Measurements from ENCODE around the gene FRMD4A.
"Not testable (repeated sequence)": the region's sequence is repeated elsewhere in the genome, so short reads cannot be mapped to it uniquely, and the experiment has no call there.

The FRMD4A gene

GRCh38 chr10:14235566-14236195 is 95.0 kb downstream of the FRMD4A start:
- DNase-seq = no peak

GRCh38 chr10:14233566-14233965 is 97.2 kb downstream of the FRMD4A start:
- DNase-seq = no peak

- DNase-seq = not testable (repeated sequence)
These were observed 101.9 kb downstream of the FRMD4A start for GRCh38 chr10:14228798-14229197.

- DNase-seq = no peak
These were observed 105.3 kb downstream of the FRMD4A start for GRCh38 chr10:14225379-14225778.

DNA sequence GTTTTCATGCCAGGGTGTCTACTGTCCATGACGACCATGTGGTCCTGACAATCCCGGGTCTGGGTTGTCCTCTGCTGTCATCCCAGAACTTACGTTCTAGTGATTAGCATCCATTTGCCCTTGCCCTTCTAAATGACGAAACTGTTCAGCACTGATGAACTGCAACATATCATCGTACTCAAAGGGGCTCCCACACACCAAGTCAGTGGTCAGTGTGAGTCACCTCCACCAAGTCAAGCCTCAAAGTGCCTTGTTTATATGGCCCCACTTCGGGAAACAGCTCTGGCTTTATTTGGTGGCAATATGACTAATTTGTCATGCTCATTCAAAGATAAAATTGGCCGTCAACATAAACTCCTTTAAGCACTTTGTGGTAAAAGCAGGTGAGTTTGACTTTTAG is 110.7 kb downstream of the FRMD4A start:
- no peak for DNase-seq

DNA sequence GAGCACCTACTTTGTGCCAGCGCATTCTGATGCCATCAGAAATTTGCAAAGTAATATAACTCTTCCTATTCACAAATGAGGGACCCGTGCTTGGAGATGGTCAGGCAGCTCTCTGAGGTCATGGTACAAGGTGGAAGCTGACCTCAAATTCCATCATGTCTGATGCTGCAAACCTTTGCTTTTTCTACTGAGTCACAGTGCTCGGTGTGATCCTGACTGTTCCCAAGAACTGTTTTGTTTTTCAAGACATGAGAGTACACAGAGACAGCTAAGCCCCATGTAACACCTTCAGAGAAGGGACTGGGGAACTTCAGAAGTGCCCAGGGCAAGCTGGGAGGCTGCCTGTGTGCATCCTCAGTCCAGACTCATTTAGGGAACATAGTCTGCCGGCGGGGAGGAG is 111.3 kb downstream of the FRMD4A start:
- DNase-seq = no peak

GRCh38 chr10:14215641-14216040 is 115.1 kb downstream of the FRMD4A start:
- no peak for DNase-seq

DNA sequence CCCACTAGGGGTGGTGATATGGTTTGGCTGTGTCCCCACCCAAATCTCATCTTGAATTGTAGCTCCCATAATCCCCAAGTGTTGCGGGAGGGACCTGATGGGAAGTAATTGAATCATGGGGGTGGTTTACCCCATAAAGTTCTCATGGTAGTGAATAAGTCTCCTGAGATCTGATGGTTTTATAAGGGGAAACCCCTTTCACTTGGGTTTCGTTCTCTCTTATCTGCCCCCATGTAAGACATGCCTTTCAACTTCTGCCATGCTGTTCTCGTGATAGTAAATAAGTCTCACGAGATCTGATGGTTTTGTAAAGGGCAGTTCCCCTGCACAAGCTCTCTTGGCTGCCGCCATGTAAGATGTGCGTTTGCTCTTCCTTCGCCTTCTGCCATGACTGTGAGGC is 117.0 kb downstream of the FRMD4A start:
- DNase-seq = not testable (repeated sequence)

DNA sequence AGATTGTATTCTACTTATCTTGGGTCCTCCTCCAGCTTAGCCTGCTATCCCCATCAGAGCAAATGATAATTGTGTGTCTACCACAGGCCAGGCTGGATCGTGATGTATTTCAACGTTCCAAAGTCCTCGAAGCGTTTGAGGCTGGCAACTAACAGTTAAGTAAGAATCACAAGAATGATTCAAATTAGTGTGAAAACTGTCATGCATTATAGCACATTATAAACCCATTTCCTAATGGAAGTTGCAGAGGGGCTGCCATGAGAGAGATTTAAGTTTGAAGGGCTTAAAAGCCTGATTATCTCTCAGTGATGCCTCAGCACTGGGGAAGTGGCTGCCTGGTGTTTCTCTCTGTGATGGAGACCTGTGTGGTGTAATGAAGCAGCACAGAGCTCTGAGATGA is 119.1 kb downstream of the FRMD4A start:
- no peak for DNase-seq

GRCh38 chr10:14208231-14208630 is 122.5 kb downstream of the FRMD4A start:
- DNase-seq = no peak

DNA sequence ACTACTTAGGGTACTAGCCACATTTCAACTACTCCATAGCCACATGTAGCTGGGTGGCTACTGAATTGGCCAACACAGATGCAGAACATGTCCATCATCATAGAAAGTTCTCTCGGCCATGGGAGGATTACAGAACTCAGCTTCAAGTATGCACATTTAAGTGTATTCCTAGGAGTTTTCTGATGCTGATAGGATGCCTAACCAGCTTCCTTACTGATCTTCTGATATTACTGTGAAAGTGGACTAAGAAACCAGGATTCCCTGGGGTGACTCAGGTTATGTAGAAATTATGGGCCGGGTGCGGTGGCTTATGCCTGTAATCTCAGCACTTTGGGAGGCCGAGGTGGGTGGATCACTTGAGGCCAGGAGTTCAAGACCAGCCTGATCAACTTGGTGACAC is 125.5 kb downstream of the FRMD4A start:
- DNase-seq = no peak

DNA sequence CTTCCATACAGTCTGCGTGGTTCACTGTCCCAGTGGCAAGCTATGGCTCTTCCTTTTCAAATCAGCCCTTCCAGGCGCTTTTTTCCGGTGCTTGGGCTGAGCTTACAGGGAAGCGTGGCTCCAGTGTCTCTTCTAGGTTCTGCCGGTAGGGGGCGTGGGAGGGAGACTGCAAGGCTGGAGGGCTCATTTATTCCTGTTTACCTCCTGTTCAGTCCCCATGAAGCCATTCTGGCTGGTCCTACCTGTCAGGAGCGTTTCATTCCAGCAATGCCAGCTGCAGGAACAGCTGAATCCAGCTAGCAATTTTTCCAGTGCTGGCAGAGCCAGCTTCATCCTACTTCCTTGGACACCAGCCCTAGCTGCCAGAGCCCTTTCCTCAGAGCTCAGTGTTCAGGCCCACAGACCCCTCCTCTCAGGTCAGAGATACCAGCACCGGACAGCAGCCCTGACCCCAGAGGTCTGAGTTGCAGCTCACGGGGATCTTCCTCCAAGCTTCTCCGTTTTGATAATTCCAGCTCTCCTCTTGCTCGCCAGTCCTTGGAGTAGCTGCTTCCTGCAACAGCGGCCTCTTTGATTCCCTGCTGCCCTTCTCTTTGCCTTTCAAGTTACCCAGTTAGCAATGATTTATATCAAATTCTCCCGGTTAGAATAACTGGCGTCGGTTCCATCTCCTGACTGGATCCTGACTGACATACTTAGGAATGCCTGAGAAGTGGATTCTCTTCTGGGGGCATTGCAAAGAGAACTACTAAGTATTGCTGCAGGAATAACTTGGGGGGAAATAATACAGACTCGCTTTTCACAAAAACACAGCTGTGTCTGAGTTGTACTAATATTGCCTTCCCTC is 129.8 kb downstream of the FRMD4A start:
- no peak for DNase-seq

DNA sequence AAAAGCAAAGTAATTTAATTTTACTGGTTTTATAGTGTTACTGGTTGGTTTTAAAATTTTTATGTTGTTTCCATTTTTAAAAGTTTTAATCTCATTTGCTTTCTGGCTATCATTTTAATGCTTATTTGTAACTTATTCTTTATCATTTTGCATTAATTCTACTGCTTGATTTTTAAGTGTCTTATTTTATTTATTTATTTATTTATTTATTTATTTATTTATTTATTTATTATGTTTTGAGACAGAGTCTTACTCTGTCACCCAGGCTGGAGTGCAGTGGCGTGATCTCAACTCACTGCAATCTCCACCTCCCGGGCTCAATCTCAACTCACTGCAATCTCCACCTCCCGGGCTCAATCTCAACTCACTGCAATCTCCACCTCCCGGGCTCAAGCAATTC is 131.6 kb downstream of the FRMD4A start:
- not testable (repeated sequence) for DNase-seq

- DNase-seq = no peak
These were observed 132.6 kb downstream of the FRMD4A start for GRCh38 chr10:14198078-14198477.

DNA sequence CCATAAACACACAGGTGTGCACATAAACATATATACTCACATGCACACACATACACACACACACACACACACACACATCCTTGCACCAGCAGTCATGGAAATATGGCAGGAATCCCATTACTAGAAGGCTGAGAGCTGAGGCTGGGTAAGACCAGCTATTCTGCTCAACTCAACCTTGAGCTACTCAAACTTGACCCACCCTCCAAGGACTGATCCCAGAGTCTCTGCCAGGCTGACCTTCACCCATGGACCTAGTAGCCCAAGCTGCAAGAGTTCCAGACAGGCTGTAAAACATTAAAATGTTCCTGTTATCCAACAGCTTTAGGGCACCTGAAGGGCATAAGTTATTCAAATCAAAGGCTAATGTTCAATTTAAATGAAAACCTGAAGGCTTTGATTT is 134.6 kb downstream of the FRMD4A start:
- DNase-seq = no peak

- DNase-seq = no peak
These were observed 135.3 kb downstream of the FRMD4A start for GRCh38 chr10:14195433-14195832.

- DNase-seq = no peak
These were observed 138.0 kb downstream of the FRMD4A start for GRCh38 chr10:14192746-14193145.

- no peak for DNase-seq
These were observed 138.9 kb downstream of the FRMD4A start for GRCh38 chr10:14191871-14192270.

GRCh38 chr10:14191407-14191806 is 139.3 kb downstream of the FRMD4A start:
- DNase-seq = no peak

GRCh38 chr10:14190702-14191101 is 140.0 kb downstream of the FRMD4A start:
- no peak for DNase-seq

GRCh38 chr10:14186245-14186644 is 144.5 kb downstream of the FRMD4A start:
- peak in 1 of 2 donors; percentile 8 for DNase-seq

- peak; percentile 70 to 75 for DNase-seq
These were observed 145.2 kb downstream of the FRMD4A start for GRCh38 chr10:14185316-14186045.

DNA sequence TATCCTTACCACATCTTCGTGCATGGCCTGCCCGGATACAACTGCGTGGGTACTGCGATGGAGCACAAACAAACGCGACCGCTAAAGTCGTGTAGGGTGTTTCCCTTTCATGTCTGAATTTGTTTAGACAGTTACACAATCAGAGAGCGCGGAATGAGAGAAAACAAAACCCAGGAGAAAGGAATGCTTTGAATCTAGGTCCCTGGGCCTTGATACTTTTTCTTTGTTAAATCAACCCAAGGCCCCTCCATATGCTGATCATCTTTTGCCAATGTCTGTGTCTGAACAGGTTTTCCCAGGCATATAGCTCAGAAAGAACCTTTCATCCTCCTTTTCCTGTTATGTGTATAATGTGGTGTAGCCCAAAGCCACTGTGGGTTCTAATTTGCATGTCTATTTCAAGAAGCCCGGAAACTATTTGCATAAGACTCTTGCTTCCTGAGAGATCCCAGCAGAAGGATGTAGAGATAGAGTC is 145.8 kb downstream of the FRMD4A start:
- peak; percentile 66 to 71 for DNase-seq

GRCh38 chr10:14182781-14183180 is 147.9 kb downstream of the FRMD4A start:
- DNase-seq = no peak
